NT2/D1 (cell line): ENCODE results near the gene SH3PXD2A.

Source experiments
- SUZ12 ChIP-seq: IDR thresholded peaks from 2 replicates; pipeline ENCODE4 v1.6.1; 2011; ENCODE audit not compliant: insufficient read length, insufficient read depth; ENCODE audit errors: extremely low read depth
- ZNF274 ChIP-seq: IDR thresholded peaks from 2 replicates; pipeline ENCODE4 v1.6.1; 2011; ENCODE audit warnings: mild to moderate bottlenecking, low read depth, low read length

DNA sequence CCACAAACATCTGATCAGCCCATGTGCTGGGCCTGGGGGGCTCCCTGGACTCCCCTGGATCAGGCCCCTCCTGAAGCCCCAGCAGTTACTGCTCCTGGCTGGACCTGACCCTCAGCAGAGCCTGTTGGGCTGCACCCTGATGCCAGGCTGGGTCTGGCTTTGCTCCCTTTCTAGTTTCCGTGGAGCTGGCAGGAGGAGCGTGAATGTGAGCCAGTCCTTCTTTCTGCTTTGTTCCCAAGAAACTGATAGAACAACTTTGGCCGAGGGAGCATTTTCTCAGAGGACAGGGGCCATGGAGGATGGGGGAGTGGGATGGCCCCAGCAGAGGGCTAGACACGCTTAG lies 233.6 kb downstream of the SH3PXD2A start:
- TF ChIP-seq SUZ12, result no peak
- no peak for TF ChIP-seq ZNF274
